Measurements from ENCODE around the gene KRTAP5-11.
"Not testable (repeated sequence)": the region's sequence is repeated elsewhere in the genome, so short reads cannot be mapped to it uniquely, and the experiment has no call there.

Gene KRTAP5-11

GRCh38 chr11:71577469-71578004 lies 5.1 kb downstream of the KRTAP5-11 start:
- Histone ChIP-seq H2AFZ (no peak overlapping the region), H3K36me3 (ENCODE audit: control insufficient read depth, insufficient read depth, low read length) (no peaks in the 10 kb centered on the region), H3K4me2 (ENCODE audit: low read length) (no peak overlapping the region), H3K9ac (no peak overlapping the region), H3K27ac (no peak overlapping the region), H3K79me2 (no peaks in the 10 kb centered on the region), H3K9me3 (ENCODE audit: control insufficient read depth, low read length) (no peaks in the 10 kb centered on the region), H3K27me3 (ENCODE audit: control insufficient read depth, insufficient read depth, low read length) (no peaks in the 10 kb centered on the region), H3K4me3 (ENCODE audit: low read depth, low read length) (no peak overlapping the region), H3K4me1 (no peaks in the 10 kb centered on the region)
- TF ChIP-seq CTCF (IDR thresholded peaks at IDR 0.05): no peak

GRCh38 chr11:71576688-71577465 lies 5.8 kb downstream of the KRTAP5-11 start:
- not testable (repeated sequence) for H3K9me3 ChIP-seq (ENCODE audit: control insufficient read depth, low read length); H3K27ac ChIP-seq; H3K79me2 ChIP-seq; H3K4me2 ChIP-seq (ENCODE audit: low read length); H3K9ac ChIP-seq; H3K27me3 ChIP-seq (ENCODE audit: control insufficient read depth, insufficient read depth, low read length); H3K36me3 ChIP-seq (ENCODE audit: control insufficient read depth, insufficient read depth, low read length); H3K4me3 ChIP-seq (ENCODE audit: low read depth, low read length); H3K4me1 ChIP-seq; H2AFZ ChIP-seq

DNA sequence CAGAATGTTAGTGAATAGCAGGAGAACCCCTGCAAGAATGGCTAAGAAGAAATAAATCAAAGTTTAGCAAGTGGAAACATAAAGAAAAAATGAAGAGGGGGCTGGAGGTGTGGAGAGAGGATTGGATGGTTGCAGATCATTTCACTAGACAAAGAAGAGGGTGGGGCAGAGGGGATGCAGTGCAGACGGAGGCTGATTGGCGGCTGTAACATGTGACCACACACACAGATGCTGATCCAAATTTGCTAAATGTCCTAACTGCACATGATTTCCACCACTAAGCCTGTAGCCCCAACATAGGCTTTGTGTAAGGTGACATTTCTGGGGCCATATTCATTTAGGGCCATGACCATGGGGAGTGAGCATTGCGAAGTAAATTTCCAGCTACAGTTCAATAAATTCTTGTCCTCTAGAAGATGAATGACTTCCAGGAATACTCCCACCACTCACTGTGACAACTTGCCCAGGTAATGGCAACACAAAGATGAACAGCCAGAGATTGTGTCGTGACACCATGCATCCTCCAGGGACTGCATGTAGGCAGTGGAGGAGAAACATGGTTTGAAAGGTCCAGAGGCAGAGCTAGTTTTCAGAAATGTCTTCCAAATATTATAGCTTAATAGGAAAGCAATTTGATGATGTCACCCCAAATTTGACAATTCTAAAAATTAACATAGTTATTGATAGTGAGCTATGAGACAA lies 6.8 kb downstream of the KRTAP5-11 start:
- H3K9ac ChIP-seq: no peak overlapping the region
- TF ChIP-seq CTCF (IDR thresholded peaks at IDR 0.05): no peak

GRCh38 chr11:71574418-71574817 lies 8.3 kb downstream of the KRTAP5-11 start:
- Histone ChIP-seq H3K4me2 (ENCODE audit: low read length) (no peak overlapping the region), H3K9me3 (ENCODE audit: control insufficient read depth, low read length) (no peaks in the 10 kb centered on the region), H3K79me2 (no peaks in the 10 kb centered on the region), H3K4me3 (ENCODE audit: low read depth, low read length) (no peak overlapping the region), H3K9ac (no peak overlapping the region), H3K36me3 (ENCODE audit: control insufficient read depth, insufficient read depth, low read length) (no peaks in the 10 kb centered on the region), H3K27me3 (ENCODE audit: control insufficient read depth, insufficient read depth, low read length) (no peaks in the 10 kb centered on the region), H2AFZ (no peak overlapping the region), H3K4me1 (no peaks in the 10 kb centered on the region), H3K27ac (no peak overlapping the region)
- TF ChIP-seq CTCF (IDR thresholded peaks at IDR 0.05): no peak

More for the DNA sequence above, 6.8 kb downstream of the KRTAP5-11 start:
- no peak overlapping the region for H3K4me2 ChIP-seq (ENCODE audit: low read length)
- no peak overlapping the region for H3K27ac ChIP-seq
- no peak overlapping the region for H2AFZ ChIP-seq
- H3K4me1 ChIP-seq: no peaks in the 10 kb centered on the region
- no peaks in the 10 kb centered on the region for H3K79me2 ChIP-seq
- no peaks in the 10 kb centered on the region for H3K27me3 ChIP-seq (ENCODE audit: control insufficient read depth, insufficient read depth, low read length)
- H3K9me3 ChIP-seq (ENCODE audit: control insufficient read depth, low read length): no peaks in the 10 kb centered on the region
- no peaks in the 10 kb centered on the region for H3K36me3 ChIP-seq (ENCODE audit: control insufficient read depth, insufficient read depth, low read length)
- no peak overlapping the region for H3K4me3 ChIP-seq (ENCODE audit: low read depth, low read length)

- Histone ChIP-seq H3K4me3 (ENCODE audit: low read depth, low read length) (no peak overlapping the region), H3K27me3 (ENCODE audit: control insufficient read depth, insufficient read depth, low read length) (no peaks in the 10 kb centered on the region), H3K4me1 (no peaks in the 10 kb centered on the region), H3K79me2 (no peaks in the 10 kb centered on the region), H3K36me3 (ENCODE audit: control insufficient read depth, insufficient read depth, low read length) (no peaks in the 10 kb centered on the region), H3K9me3 (ENCODE audit: control insufficient read depth, low read length) (no peaks in the 10 kb centered on the region), H2AFZ (no peak overlapping the region), H3K9ac (no peak overlapping the region), H3K4me2 (ENCODE audit: low read length) (no peak overlapping the region), H3K27ac (no peak overlapping the region)
- no peak for TF ChIP-seq CTCF (IDR thresholded peaks at IDR 0.05)
Observed at GRCh38 chr11:71572811-71573210, 9.9 kb downstream of the KRTAP5-11 start.

DNA sequence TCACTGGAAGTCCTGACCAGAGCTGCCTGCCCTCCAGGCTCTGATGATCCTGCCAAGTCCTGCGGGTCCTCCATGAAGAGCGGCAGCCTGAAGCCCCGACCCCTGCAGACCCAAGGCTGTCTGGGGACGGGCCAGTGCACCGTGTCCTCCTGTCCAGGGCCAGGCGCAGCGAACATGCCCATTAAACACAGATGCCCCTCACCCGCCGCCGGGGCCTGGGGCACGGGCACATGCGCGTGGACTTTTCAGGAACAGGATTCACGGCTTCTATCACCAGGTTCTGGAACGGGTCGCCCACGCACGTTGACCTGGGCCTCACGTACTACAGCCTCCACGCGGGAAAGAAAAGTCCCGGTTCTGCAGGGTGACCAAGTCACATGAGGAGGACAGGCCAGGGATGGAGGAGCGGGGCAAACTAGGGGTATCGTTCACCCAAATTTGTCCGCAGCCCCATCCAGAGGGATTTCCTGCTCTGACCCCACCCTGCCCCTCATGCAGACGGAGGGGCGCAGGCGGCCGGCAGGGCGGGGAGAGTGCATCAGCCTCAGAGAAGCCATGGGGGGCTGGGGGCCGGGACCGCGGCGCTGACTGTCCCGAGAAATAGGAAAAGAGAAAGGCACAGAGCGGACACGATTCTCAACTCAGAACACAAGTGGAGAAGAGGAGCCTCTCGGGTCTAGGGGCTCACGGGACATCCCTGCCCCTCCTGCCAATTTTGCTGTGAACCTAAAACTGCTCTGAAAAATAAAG lies 11.4 kb downstream of the KRTAP5-11 start:
- H3K4me2 ChIP-seq (ENCODE audit: low read length); H3K4me3 ChIP-seq (ENCODE audit: low read depth, low read length); H3K27me3 ChIP-seq (ENCODE audit: control insufficient read depth, insufficient read depth, low read length); H3K9me3 ChIP-seq (ENCODE audit: control insufficient read depth, low read length); H3K79me2 ChIP-seq; H3K4me1 ChIP-seq; H3K9ac ChIP-seq; H3K27ac ChIP-seq; H2AFZ ChIP-seq; H3K36me3 ChIP-seq (ENCODE audit: control insufficient read depth, insufficient read depth, low read length): not testable (repeated sequence)

All from parathyroid adenoma (tissue), 2 donors.